GM12878 (cell line): Measurements from ENCODE around the gene ARHGAP19.

Experiments used
- BHLHE40 ChIP-seq, 2 experiments: fragments of 450-650 bp in 1 of 2; IDR thresholded peaks; 2 replicates each; pipeline ENCODE4 v1.6.1; 2011 to 2017; ENCODE audit warnings: low read depth in 2 of 2, borderline replicate concordance in 1 of 2, improper control_type of control experiment in 1 of 2, low read length in 1 of 2, mild to moderate bottlenecking in 1 of 2
- CTCF ChIP-seq, 3 experiments: IDR thresholded peaks in 2 of 3; conservative IDR thresholded peaks in 1 of 3; 2 replicates each; pipeline ENCODE4 v1.5.1; 2011; ENCODE audit warnings: low read depth in 3 of 3, low read length in 3 of 3, mild to moderate bottlenecking in 3 of 3, control low read depth in 2 of 3, moderate library complexity in 2 of 3, inconsistent platforms in 1 of 3, mixed read lengths in 1 of 3; ENCODE audit not compliant: control insufficient read depth in 2 of 3, insufficient read depth in 1 of 3; ENCODE audit errors: extremely low read depth in 1 of 3
- MTA3 ChIP-seq: IDR thresholded peaks from 2 replicates; pipeline ENCODE4 v1.6.1; 2012; ENCODE audit warnings: low read length, inconsistent platforms, borderline replicate concordance
- SMC3 ChIP-seq: IDR thresholded peaks from 2 replicates; pipeline ENCODE4 v1.6.1; 2011; ENCODE audit warnings: low read length, improper control_type of control experiment, borderline replicate concordance
- ZBTB40 ChIP-seq: fragments of 450-650 bp; IDR thresholded peaks from 2 replicates; pipeline ENCODE4 v1.6.1; 2016; ENCODE audit warnings: mild to moderate bottlenecking, moderate library complexity, borderline replicate concordance

GRCh38 chr10:97335188-97335619 lies 42.8 kb upstream of the ARHGAP19 start:
- no peak for TF ChIP-seq SMC3
- no peak for TF ChIP-seq CTCF (IDR thresholded peaks at IDR 0.05 in 2 of 3, conservative IDR thresholded peaks at IDR 0.05 in 1 of 3; ENCODE audit: control insufficient read depth in 2 of 3, extremely low read depth in 1 of 3, insufficient read depth in 1 of 3, low read depth in 3 of 3, low read length in 3 of 3)
- TF ChIP-seq BHLHE40 (IDR thresholded peaks at IDR 0.05; ENCODE audit: borderline replicate concordance in 1 of 2, low read depth in 2 of 2, low read length in 1 of 2): no peak
- no peak for TF ChIP-seq MTA3
- no peak for TF ChIP-seq ZBTB40
